C4-2B (cell line): Measurements from ENCODE around the gene TBC1D22A.

Source experiments
- CTCF ChIP-seq: fragments of 450-650 bp; conservative IDR thresholded peaks from 2 replicates; pipeline ENCODE4 v1.5.1; 2017; ENCODE audit warnings: mild to moderate bottlenecking
- ZFX ChIP-seq: fragments of 450-650 bp; IDR thresholded peaks from 2 replicates; pipeline ENCODE4 v1.6.1; 2017

- TF ChIP-seq CTCF, result no peak
- no peak for TF ChIP-seq ZFX
Measured at GRCh38 chr22:46963672-46964545, 201.5 kb downstream of the TBC1D22A start.
